HG03432 (cell line): ENCODE data around the gene MYO1F.
"Not testable (repeated sequence)": the region's sequence is repeated elsewhere in the genome, so short reads cannot be mapped to it uniquely, and the experiment has no call there.

Source experiments
- ATAC-seq: cut with Tn5 transposase; IDR thresholded peaks from one replicate; pipeline ENCODE4 v1.9.1; 2021; ENCODE audit warnings: mild to moderate bottlenecking, moderate library complexity; ENCODE audit not compliant: unreplicated experiment

Gene MYO1F

DNA sequence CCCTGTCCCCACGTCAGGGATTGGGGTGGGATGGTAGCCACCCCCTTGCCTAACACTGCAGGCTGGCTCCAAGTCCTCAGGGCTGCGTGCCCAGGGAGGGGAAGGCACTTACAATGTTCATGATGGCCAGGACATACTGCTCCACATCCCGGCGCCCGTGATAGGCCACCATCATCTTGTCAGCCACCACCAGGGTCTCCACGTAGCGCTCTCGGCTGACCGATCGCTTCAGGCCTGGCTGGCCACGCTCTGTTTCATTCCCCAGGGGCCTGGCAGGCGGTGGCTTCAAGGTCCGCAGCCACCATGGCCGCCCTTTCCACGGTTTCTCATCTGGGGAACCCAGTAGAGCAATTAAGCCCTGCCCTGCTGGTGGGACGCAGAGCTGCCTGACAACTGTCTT lies 23.6 kb upstream of the MYO1F start:
- no peak for ATAC-seq

DNA sequence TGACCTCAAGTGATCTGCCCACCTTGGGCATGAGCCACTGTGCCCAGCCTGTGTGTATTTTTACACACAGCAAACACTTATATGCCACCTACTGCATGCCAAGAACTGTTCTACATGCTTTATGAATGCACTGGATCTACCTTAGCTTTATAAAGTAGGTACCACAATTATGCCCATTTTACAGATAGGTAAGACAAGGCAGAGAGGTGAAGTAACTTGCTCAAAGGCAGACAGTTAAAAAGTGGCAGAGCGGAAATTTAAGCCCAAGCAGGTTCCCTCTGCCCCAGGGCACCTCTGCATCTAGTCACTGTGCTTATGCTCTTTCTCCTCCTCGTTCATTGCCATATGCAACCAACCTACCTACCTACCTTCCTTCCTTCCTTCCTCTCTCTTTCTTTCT lies 22.8 kb upstream of the MYO1F start:
- ATAC-seq, result no peak

DNA sequence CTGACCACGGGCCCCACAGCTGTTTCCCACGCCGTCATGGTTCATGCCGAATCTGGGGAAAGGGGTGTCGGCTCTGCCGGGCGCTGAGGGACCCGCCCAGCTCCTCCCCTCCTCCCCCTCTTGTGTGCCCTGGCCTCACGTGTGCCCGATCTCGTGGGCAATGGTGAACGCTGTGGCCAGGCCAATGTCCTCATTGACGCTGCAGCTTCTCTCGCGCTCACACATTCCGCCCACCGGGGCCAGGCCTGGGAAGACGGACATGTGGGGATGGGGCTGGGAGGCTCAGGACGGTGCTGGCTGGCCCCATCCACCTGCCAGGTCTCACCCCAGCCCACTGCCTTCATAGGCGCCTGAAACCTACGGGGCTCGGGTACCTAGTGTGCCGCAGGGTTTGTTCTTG lies 18.9 kb upstream of the MYO1F start:
- ATAC-seq, result no peak

DNA sequence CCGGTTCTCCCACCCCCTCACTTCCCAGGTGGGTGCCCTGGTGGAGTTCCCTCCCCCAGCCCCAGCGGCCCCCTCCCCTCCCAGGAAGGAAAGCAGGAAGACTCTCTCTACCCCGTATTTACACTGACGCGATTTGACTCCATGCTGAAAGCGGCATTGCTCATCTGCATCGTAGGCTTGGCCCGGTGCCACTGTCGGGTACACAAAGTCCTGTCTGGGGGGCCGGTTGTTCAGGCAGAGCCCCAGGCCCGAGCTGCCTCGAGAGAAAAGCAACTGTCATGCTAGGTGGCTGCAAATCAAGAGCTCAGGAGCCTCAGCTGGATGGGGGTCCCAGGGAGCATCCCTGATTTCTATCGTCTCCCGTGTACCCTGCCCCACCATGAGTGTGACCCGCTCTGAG lies 18.4 kb upstream of the MYO1F start:
- no peak for ATAC-seq

DNA sequence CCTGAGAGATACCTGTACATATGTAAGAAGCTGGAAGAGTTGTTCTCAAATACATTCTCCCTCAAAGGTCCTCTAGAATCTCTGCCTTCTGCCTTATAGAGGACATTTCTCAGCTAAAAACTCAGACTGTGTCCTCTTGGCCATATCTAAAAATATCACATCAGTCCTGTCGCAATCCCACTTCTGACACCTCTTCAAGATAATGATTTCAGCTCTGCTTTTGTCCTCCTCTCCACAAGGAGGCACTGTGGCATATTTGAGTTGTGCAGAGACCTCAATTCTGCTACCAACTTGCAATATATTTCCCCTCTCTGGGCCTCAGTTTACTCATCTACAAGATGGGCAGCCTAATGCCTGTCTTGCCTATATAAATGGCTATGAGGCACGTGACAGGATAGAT lies 16.7 kb upstream of the MYO1F start:
- ATAC-seq, result no peak

DNA sequence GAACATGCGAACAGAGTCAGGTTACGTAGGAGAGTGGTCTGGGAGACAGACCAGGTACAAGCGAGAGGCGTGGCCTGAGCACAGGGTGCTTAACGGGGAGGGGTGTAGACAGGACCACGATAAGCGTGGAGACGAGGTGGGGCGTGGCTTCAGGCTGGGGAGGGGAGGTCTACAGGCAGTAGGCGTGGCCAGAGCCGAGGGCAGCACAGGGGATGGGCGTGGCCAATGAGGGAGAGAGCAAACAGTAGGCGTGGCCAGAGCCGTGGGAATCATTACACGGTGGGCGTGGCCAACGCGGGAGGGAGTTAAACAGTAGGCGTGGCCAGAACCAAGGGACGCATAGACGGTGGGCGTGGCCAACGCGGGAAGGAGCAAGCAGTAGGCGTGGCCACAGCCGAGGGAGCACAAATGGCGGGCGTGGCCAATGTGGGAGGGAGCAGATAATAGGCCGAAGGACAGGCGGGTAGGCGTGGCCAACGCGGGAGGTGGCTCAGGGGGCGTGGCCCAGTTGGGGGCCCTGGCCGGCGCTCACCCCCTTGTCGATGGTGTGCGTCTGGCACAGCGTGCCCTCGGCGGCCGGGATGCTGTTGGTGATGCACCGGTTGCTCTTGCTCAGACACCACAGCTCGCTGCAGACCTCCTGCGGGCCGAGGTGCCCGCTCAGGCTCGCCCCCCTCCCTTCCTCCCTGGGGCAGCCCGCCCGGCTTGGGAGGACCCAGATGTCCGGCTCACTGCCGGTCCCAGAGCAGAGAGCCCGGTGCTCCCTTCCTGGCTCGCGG lies 15.2 kb upstream of the MYO1F start:
- no peak for ATAC-seq

DNA sequence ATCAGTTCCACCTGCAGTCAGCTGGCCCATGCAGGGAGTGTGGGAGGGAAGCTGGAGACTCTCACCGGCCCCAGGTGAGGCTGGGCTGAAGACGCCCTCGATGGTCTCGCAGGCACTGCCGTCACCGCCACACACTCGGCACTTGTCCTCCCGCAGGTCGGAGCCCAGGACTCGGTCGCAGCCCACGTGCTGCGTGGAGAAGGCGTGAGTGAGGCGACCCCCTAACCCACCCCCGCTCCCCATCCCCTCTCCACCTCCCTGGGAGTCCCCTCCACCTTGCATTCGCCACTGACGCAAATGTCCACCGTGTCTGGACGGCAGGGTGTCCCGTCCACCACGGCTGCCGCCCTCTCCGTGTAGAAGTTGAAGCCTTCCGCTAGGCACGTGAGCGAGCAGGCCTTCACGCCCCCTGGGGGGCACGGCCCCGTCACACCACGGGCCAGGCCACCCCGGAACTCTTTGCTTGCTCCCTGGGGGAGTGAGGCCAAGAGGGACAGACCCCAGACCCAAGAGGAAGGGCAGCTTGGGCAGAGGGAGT lies 12.0 kb upstream of the MYO1F start:
- ATAC-seq, result no peak

DNA sequence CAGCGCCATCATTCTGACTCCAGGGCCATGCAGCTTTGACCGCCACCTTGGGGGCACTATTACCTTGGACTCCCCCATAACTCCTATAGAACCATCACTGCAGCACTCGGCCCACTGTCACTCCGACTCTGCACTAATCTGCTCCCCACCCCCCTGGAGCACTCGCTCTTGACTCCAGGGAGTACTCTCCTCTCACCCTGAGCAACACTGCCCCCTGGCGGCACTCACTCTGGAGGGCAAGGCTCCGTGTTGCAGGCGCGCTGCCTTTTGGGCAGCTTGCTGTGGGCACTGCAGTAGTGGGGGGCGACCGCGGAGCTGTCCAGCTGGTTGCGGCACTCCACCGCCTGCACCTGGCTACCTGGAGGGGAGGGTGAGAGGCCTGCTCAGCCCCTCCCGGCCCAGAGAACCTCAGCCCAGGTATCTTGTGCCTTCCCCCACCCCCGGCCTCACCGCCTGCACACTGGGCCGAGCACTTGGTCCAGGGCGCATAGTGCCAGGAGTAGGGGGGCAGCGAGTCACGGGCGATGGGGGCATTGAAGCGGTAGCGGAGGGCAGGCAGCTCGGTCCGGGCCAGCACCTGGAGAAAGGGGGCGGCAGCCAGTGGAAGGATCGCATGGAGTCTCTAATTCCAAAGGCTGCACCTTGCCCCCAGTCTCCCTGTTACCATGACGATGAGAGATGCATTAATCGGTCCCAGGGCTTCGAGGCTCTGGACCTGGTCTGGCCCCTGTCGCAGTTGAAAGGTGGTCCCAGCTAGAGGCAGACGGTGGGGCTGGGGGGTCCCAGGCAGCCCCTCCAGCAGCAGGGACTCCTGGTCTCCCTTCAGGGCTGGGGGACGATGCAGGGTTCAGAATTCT lies 8.9 kb upstream of the MYO1F start:
- no peak for ATAC-seq

DNA sequence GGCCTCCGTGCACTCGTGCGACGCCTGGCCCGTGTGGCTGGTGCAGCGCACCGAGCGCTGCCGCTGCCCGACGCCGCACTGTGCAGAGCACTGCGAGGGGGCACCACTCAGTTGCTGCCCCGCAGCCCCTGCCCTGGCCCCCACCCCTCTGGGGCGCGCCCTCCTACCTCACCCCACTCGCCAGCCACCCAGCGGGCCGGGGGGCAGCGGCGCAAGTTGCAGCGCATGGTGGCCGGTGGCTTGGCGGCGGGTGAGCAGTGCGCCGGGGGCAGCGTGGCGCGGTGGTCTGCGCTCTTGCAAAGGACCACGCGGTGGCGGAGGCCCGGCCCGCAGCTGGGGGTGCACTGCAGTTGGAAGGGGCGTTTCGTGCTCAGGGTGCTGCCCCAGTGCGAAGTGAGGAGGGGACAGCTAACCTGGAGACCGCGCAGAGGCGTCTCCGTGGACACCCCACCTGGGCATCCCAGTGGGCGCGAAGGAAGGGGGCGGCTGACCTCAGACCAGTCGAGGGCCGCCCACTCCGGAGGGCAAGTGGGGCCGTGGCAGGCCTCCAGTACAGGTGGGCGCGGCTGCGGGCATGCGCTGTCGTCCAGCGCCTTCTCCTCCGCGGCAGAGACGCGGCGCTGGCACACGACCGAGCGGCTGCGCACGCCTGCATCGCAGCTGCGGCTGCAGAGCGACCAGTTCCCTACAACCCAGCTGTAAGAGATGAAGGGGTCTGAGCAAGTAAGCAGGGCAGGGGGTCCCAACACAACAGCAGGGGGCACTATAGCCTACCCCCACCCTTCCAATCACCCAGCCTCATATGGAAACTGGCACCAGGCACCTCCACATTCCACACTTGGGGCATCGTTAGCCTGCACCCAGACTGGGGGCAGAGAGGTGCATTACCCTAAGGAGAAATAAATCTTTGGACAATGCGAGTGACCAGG lies 8.0 kb upstream of the MYO1F start:
- no peak for ATAC-seq

DNA sequence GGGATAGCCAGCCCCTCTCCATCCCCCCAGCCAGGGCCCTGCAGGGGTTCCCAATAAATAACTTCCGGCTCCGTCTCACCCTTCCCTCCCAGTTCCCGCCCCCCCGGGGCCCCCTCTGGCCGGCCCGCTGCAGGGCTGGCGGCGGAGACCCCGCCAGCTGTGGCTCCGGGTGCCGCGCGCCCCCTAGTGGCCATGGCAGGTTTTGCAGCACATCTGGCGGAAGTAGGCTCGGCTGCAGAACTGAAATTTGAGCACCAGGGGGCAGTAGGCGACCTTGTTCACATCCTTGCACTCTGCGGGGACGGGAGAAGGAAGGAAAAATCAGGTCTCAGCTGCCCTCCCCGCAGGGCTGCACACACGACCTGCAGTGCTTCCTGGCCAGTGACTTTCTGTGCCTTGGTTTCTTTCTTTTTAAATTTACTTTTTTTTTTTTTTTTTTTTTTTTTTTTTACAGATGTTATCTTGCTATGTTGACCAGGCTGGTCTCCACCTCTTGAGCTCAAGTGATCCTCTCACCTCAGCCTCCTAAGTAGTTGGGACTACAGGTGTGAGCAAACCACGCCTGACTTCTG lies 3.6 kb upstream of the MYO1F start:
- ATAC-seq, result peak; percentile 47

DNA sequence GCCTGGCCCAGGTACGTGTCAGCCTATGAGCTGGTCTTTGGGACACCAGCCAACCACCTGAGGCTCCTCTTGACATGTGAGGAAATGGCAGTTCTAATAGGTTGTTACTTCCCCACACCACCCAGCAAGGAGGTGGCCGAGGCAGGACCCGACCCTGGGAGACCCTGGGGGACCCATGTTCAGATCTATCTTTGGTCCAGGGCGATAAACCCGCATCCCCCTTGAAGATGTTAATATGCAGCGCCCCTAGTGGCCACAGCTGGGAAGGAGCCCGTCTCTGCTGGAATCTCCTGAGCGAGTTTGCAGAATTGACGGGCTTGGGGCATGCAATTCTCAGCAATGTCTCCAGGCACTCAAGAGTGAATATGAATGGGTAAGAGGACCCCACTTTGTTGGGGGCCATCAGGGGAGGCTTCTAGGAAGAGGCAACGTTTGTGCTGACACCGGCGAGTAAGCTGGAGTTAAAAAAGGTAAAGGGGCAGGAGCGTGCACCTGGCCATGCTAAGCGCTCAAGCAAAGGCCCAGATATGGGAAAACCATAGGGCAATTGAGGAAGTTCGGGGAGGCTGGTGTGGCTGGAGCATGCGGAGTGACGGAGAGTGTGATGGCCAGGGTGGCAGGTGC lies 1.5 kb upstream of the MYO1F start:
- ATAC-seq, result no peak

DNA sequence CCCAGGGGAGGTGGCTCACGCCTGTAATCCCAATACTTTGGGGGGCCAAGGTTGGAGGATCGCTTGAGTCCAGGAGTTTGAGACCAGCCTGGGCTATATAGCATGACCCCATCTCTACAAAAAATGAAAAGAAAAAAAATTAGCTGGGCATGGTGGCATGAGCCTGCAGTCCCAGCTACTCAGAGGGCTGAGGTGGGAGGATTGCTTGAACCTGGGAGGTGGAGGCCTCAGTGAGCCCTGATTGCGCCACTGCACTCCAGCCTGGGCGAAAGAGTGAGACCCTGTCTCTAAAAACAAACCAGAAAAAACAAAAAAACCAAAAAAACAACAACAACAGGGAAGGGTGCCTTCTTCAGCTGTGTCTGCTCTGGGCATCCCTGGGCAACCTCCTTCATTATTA lies 499 bp upstream of the MYO1F start:
- no peak for ATAC-seq

DNA sequence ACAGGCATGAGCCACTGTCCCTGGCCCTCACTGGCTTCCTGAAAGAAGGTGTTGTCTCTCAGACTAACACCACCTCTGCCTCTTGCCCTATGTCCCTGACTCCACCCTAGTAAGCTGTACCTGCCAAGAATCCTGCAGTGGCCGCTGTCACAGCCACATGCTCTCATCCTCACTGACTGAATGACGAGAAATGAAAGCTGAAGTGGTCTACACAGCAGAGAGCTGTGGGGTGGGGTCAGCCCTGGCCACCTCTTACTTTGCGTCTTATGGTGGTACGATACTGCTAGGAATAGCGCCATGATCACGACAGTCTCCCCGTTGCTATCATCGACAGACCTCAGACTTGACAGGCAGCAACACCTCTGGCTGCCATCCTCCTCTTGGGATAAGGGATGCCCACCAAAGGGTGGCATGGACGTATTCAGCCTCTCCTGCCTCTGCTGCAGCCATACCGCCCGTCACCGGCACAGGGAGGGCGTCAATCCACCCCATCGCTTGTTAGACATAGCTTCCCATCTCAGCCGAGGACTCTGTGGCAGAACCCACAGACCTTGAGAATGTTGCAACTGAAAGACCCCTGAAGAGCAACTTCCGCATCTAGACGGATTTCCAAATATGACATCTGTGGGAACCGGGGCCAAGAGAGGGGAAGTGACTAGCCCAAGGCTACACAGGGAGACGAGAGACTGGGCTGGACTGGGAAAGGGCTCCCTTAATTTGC lies 809 bp downstream of the MYO1F start:
- no peak for ATAC-seq

DNA sequence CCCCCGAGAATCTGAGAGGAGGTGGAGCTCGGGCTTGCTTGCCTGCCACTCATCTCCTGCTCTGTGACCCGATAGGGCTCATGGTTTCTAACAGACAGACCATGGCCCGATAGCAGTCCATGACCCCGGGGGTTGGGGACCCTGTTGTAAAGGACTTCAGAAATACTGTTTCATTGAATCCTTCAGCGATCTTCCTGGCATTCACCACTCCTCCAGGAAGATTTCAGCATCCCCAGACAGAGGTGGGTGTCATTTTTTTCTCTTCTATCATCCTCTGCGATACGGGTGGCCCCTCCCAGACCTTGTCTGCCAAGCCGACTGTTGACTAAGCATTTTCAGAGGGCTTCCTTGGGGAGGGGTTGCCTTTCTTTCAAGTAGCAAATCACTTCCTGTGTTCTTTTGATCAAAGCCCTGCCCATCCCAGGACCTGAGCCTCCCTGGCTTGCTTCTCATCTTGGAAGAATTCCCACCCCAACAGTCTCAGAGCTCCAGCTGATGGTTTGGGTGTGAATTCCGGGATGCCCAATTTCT lies 1.7 kb downstream of the MYO1F start:
- no peak for ATAC-seq

DNA sequence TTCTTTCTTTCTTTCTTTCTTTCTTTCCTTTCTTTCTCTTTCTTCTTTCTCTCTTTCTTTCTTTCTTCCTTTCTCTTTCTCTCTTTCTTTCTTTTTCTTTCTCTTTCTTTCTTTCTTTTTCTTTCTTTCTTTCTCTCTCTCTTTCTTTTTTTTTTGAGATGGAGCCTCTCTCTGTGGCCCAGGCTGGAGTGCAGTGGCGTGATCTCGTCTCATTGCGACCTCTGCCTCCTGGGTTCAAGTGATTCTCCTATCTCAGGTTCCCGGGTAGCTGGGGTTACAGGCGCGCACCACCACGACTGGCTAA lies 2.7 kb downstream of the MYO1F start:
- ATAC-seq, result not testable (repeated sequence)

DNA sequence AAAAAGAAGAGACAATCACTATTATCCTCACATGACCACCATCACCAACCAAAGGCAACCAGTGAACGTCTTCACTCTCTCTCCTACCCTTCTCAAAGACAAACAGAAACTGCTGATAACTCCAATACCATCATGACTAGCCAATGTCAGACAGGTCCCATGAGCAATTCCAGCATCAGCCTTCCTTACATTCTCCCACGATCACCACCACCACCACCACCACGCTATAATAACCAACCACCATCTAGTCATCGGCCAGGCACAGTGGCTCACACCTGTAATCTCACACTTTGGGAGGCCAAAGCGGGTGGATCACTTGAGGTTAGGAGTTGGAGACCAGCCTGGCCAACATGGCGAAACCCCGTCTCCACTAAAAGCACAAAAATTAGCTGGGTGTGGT lies 3.9 kb downstream of the MYO1F start:
- no peak for ATAC-seq

DNA sequence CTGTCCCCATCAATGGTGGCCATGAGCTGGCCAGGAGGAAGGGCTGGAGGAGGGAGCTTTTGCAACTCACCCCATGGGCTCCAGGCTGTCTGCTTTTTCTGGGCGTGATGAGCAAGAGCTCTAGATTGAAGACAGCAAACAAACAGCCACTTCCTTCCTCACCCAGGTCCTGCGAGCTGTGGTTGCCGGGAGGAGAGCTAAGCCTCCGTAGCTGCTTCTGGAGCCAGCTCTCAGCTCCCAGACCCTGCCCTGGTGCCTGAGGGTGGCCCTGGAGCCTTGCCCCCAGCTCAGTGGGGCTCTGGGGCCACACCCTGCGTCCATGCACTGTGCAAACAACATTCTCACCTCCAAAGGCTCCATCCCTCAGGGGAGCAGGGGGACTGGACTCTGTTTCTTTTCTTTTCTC lies 6.2 kb downstream of the MYO1F start:
- ATAC-seq, result no peak

DNA sequence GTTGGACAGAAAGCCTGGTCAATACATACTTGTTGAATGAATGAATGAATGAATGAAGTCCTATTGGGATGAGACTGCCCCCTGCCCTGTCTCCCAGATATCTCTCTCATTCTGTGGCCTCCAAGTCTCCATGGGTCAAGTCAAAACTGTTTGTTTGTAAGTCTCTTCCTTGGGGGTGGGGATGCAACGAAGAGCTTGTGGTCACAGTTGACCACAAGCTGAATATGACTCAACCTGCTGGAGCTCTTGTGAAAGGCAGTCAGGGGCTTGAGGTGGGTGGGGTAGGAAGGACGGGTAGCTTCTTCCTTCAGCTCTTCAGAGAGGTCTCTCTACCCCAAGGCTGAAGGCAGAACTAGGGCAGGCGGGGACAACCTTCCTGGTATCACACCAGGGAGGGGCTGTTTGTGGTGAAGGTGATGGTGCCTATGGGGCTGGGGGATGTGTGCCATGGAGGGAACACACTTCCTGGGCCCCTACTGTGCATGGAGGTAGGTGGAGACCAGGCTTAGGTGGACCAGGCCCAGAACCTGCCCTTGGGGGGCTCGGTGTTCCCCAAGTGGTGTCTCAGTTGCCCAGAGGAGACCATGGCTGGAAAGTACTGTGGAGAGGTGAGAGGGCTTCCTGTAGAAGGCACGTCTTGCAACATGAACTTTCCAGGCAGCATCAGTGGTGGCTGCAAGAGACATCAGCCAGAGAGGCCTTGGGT lies 8.0 kb downstream of the MYO1F start:
- ATAC-seq, result peak; percentile 61
